Uterus (tissue), 2 donors: Measurements from ENCODE around the gene TPO.

Experiments
- CTCF ChIP-seq, 4 experiments: fragments of 200-600 bp in 2 of 4; fragments of 450-650 bp in 2 of 4; sonication (generic) in 2 of 4; IDR thresholded peaks; one replicate each; pipeline ENCODE4 v1.5.1; 2016 to 2019; ENCODE audit warnings: antibody characterized with exemption in 4 of 4, mild to moderate bottlenecking in 2 of 4, moderate library complexity in 1 of 4
- POLR2A ChIP-seq, 2 donors: fragments of 450-650 bp; IDR thresholded peaks; one replicate each; pipeline ENCODE4 v1.6.1; 2016; ENCODE audit warnings: antibody characterized with exemption in 2 of 2, mild to moderate bottlenecking in 1 of 2, moderate library complexity in 1 of 2

- TF ChIP-seq CTCF (IDR thresholded peaks at IDR 0.05) (no peak), POLR2A (IDR thresholded peaks at IDR 0.05) (no peak)
Measured at GRCh38 chr2:1484131-1484884, 71.0 kb downstream of the TPO start.
